Fibroblast of lung (primary cell): ENCODE data around the gene GDF9.

Experiments used
- CTCF ChIP-seq, 2 donors: IDR thresholded peaks in 1 of 2; conservative IDR thresholded peaks in 1 of 2; 1 replicate in 1 of 2; 2 replicates in 1 of 2; pipeline ENCODE4 v1.5.1; 2011 to 2012; ENCODE audit warnings: low read length in 2 of 2, control low read depth in 1 of 2, inconsistent platforms in 1 of 2, low read depth in 1 of 2, mild to moderate bottlenecking in 1 of 2
- EZH2 ChIP-seq: IDR thresholded peaks from 2 replicates; pipeline ENCODE4 v1.5.1; 2012; ENCODE audit warnings: low read length, control low read depth, mild to moderate bottlenecking; ENCODE audit errors: missing control alignments

GRCh38 chr5:132901036-132901435 lies 34.8 kb upstream of the GDF9 start:
- TF ChIP-seq CTCF (conservative IDR thresholded peaks at IDR 0.05 in 1 of 2, IDR thresholded peaks at IDR 0.05 in 1 of 2; ENCODE audit: low read depth in 1 of 2, low read length in 2 of 2), result no peak
- no peak for TF ChIP-seq EZH2
